ENCODE results near the gene TMEM161A. TPM values are rescaled to one million over a fixed set of nuclear protein-coding genes. Genes with fewer than 3 reads are reported as not detected.
"Not testable (repeated sequence)": the region's sequence is repeated elsewhere in the genome, so short reads cannot be mapped to it uniquely, and the experiment has no call there.

Gene TMEM161A
- total RNA-seq, 1 experiment from 2014 or later: 18.5 TPM

- no peak for DNase-seq (ENCODE audit: low read depth)
Measured at GRCh38 chr19:19121371-19121770, 16.9 kb downstream of the TMEM161A start.

- DNase-seq (ENCODE audit: low read depth): no peak
Measured at GRCh38 chr19:19120308-19121231, 17.7 kb downstream of the TMEM161A start.

- no peak for DNase-seq (ENCODE audit: low read depth)
Measured at GRCh38 chr19:19119325-19120237, 18.7 kb downstream of the TMEM161A start.

- peak; percentile 20 for DNase-seq (ENCODE audit: low read depth)
Measured at GRCh38 chr19:19115954-19116353, 22.3 kb downstream of the TMEM161A start.

- DNase-seq (ENCODE audit: low read depth): peak; percentile 58
Measured at GRCh38 chr19:19113040-19113626, 25.1 kb downstream of the TMEM161A start.

- DNase-seq (ENCODE audit: low read depth): no peak
Measured at GRCh38 chr19:19111967-19112580, 26.2 kb downstream of the TMEM161A start.

- DNase-seq (ENCODE audit: low read depth): no peak
Measured at GRCh38 chr19:19111136-19111835, 27.0 kb downstream of the TMEM161A start.

- DNase-seq (ENCODE audit: low read depth): no peak
Measured at GRCh38 chr19:19110410-19111135, 27.7 kb downstream of the TMEM161A start.

GRCh38 chr19:19109601-19110000, 28.7 kb downstream of the TMEM161A start:
- DNase-seq (ENCODE audit: low read depth): no peak

- no peak for DNase-seq (ENCODE audit: low read depth)
Measured at GRCh38 chr19:19107654-19108053, 30.6 kb downstream of the TMEM161A start.

GRCh38 chr19:19106938-19107337, 31.3 kb downstream of the TMEM161A start:
- DNase-seq (ENCODE audit: low read depth): not testable (repeated sequence)

- no peak for DNase-seq (ENCODE audit: low read depth)
Measured at GRCh38 chr19:19106056-19106551, 32.2 kb downstream of the TMEM161A start.

GRCh38 chr19:19105365-19106055, 32.8 kb downstream of the TMEM161A start:
- DNase-seq (ENCODE audit: low read depth): peak; percentile 53

- DNase-seq (ENCODE audit: low read depth): no peak
Measured at GRCh38 chr19:19103167-19103566, 35.1 kb downstream of the TMEM161A start.

- DNase-seq (ENCODE audit: low read depth): not testable (repeated sequence)
Measured at GRCh38 chr19:19102566-19102965, 35.7 kb downstream of the TMEM161A start.

GRCh38 chr19:19101540-19101939, 36.7 kb downstream of the TMEM161A start:
- no peak for DNase-seq (ENCODE audit: low read depth)

- DNase-seq (ENCODE audit: low read depth): no peak
Measured at GRCh38 chr19:19098703-19099632, 39.3 kb downstream of the TMEM161A start.

- DNase-seq (ENCODE audit: low read depth): no peak
Measured at GRCh38 chr19:19098084-19098702, 40.1 kb downstream of the TMEM161A start.

All from RPMI7951 (cell line).